Fibroblast of mammary gland (primary cell): ENCODE data around the gene SLC23A3.
"Not testable (repeated sequence)": the region's sequence is repeated elsewhere in the genome, so short reads cannot be mapped to it uniquely, and the experiment has no call there.

Source experiments
- DNase-seq: peaks from one replicate; pipeline ENCODE4 v3.0.0-alpha.2; 2010; ENCODE audit warnings: low read depth
- H3K4me3 ChIP-seq: 2 replicates; pipeline ENCODE4 v1.5.1; 2011; ENCODE audit warnings: low read depth, mild to moderate bottlenecking, low read length, moderate library complexity; ENCODE audit not compliant: control insufficient read depth
- TF ChIP-seq, protein P1 (sequence below): conservative IDR thresholded peaks from 2 replicates; pipeline ENCODE4 v1.5.1; 2011; ENCODE audit warnings: low read depth, low read length, inconsistent platforms; ENCODE audit not compliant: control insufficient read depth, insufficient read depth

The SLC23A3 gene

DNA sequence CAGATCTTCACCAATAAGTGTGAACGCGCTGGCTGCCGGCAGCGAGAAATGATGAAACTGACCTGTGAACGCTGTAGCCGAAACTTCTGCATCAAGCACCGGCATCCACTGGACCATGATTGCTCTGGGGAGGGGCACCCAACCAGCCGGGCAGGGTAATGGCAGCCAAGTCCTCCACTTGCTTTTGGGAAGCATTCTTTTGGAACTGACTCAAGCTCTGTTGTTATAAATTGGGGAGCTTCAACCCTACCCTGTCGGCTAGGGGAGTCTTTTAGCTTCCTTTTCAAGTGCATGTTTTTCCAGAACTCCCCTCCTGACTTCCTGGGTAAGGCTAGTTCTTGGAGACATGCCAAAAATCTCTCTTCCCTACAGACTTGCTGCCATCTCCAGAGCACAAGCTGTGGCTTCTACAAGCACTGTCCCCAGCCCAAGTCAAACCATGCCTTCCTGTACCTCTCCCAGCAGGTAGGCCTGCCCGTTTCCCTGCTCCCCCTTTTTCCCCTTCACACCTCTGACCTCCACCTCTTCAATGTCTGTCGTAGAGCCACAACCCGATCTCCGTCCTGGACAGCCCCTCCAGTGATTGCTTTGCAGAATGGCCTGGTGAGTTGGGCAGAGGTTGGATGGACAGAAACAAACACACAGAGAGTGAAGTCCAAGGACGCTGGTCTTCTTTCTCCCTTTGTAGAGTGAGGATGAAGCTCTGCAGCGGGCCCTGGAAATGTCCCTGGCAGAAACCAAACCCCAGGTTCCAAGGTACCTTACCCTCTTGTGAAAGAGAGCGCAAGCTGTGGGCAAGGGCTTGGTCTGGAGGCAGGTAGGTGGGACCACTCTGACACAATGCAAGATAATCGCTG lies 38.3 kb upstream of the SLC23A3 start:
- DNase-seq, result peak; percentile 42
- TF ChIP-seq, protein P1, sequence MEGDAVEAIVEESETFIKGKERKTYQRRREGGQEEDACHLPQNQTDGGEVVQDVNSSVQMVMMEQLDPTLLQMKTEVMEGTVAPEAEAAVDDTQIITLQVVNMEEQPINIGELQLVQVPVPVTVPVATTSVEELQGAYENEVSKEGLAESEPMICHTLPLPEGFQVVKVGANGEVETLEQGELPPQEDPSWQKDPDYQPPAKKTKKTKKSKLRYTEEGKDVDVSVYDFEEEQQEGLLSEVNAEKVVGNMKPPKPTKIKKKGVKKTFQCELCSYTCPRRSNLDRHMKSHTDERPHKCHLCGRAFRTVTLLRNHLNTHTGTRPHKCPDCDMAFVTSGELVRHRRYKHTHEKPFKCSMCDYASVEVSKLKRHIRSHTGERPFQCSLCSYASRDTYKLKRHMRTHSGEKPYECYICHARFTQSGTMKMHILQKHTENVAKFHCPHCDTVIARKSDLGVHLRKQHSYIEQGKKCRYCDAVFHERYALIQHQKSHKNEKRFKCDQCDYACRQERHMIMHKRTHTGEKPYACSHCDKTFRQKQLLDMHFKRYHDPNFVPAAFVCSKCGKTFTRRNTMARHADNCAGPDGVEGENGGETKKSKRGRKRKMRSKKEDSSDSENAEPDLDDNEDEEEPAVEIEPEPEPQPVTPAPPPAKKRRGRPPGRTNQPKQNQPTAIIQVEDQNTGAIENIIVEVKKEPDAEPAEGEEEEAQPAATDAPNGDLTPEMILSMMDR, result no peak
- H3K4me3 ChIP-seq, result peak overlapping the region; percentile 70

DNA sequence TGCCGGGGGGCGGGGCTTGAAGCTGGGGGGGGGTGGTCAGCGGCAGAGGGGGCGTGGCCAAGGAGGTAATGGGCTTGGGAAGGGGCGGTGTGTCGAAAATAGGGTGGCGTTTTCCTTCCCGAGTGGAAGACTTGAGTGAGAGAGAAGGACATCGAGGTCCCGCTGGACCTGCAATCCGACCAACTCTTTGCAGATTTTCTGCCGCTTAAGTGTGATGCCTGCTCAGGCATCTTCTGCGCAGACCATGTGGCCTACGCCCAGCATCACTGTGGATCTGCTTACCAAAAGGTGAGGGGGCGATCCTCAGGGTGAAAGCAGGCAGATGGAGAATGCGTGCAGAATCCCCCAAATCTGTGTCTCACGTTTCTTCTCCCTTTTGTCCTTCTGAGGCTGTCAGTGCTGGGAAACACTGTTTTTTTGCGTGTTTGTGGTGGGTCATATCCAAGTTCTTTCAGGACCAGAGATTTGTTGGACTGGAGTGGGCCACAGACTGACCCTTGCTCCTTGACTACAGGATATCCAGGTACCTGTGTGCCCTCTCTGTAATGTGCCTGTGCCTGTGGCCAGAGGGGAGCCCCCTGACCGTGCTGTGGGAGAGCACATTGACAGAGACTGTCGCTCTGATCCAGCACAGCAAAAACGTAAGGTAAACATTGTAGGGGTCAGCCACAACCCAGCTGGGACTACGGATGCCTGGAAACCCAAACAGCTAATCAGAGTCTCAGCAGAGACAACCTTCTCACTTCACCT lies 37.5 kb upstream of the SLC23A3 start:
- no peak for DNase-seq
- TF ChIP-seq, protein P1, result no peak
- H3K4me3 ChIP-seq, result peak overlapping the region; percentile 70

DNA sequence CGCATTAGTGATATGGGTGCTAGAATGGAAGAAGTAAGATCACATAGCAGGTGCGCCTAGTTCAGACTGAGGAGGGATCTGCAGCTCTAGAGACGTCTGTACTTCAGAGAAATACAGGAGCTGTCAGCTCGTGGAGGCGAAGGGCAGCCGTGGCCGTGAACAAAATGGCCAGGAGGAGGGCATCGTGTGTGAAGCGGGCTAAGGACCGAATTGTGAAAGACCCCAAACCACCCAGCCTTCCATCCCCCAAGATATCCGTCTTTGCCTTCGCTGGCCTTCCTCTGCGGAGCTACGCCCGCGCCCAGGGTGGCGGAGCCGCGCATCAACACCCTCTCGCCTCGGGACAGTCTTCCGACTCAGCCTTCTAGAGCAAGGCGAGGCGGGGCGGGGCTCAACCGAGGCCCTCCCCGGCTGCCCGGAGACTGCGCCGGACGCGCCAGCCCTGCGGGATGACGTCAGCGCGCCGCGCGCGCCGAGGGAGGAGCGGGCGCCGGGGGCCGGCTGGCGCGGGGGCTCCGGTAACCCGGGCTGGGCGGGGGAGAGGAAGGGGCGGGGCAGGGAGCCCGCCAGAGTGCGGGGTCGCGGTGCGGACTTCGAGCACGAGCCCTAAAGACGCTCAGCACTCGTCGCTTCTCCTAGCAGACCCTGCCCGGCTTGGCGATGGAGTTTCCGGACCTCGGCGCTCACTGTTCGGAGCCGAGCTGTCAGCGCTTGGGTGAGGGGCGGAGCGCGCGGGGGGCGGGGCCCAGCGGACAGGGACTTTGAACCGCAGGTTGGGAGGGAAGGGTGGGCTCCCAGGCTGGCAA lies 36.7 kb upstream of the SLC23A3 start, which contains the start of gene ZFAND2B:
ZFAND2B (plus strand) TSS at position 455 of the 806 bp plus-strand sequence; CDS start at position 661, 206 bp downstream.
- peak; percentile 87 for DNase-seq
- H3K4me3 ChIP-seq, result peak within 1 kb of the TSS; percentile 70
- TF ChIP-seq, protein P1, result no peak

GRCh38 chr2:219205981-219206327 lies 36.1 kb upstream of the SLC23A3 start:
- DNase-seq, result no peak
- TF ChIP-seq, protein P1, result no peak
- H3K4me3 ChIP-seq, result peak overlapping the region; percentile 65

- TF ChIP-seq, protein P1, result no peak
- no peak for DNase-seq
- H3K4me3 ChIP-seq, result no peak overlapping the region
These were observed 35.3 kb upstream of the SLC23A3 start for GRCh38 chr2:219205165-219205538.

DNA sequence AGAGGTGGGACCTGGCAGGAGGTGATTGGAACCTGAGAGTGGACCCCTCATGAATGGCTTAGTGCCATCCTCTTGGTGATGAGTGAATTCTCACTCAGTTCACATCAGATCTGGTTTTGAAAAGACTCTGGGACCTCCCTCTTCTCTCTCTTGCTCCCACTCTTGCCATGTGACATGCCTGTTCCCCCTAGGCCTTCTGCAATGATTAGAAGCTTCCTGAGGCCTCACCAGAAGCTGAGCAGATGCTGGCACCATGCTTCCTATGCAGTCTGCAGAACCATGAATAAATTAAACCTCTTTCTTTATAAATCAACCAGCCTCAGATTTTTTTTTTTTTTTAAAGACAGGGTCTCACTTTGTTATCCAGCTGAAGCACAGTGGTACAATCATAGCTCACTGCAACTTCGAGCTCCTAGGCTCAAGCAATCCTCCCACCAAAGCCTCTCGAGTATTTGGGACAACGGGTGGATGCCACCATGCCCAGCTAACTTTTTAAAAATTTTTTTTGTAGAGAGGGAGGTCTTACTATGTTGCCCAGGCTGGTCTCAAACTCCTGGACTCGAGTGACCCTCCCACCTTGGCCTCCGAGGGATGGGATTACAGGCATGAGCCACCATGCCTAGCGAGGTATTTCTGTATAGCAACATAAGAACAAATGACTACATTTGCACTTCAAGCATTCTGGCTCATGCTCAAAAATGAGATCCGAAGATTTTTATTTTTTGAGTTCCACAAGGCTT lies 34.8 kb upstream of the SLC23A3 start:
- TF ChIP-seq, protein P1, result no peak
- no peak for DNase-seq
- H3K4me3 ChIP-seq, result no peak overlapping the region

GRCh38 chr2:219201331-219201730 lies 31.5 kb upstream of the SLC23A3 start:
- not testable (repeated sequence) for H3K4me3 ChIP-seq, DNase-seq

DNA sequence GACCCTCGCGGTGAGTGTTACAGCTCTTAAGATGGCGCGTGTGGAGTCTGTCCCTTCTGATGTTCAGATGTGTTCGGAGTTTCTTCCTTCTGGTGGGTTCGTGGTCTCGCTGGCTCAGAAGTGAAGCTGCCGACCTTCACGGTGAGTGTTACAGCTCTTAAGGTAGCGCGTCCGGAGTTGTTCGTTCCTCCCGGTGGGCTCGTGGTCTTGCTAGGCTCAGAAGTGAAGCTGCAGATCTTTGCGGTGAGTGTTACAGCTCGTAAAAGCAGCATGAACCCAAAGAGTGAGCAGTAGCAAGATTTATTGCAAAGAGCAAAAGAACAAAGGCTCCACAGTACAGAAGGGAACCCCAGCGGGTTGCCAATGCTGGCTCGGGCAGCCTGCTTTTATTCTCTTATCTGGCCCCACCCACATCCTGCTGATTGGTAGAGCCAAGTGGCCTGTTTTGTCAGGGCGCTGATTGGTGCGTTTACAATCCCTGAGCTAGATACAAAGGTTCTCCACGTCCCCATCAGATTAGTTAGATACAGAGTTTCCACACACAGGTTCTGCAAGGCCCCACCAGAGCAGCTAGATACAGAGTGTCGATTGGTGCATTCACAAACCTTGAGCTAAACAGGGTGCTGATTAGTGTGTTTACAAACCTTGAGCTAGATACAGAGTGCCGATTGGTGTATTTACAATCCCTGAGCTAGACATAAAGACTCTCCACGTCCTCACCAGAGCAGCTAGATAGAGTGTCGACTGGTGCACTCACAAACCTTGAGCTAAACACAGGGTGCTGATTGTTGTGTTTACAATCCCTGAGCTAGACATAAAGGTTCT lies 30.9 kb upstream of the SLC23A3 start:
- H3K4me3 ChIP-seq, DNase-seq: not testable (repeated sequence)
